NCI-H524 (cell line): ENCODE measurements around the gene THAP2.
A peak's percentile ranks its signal among the peaks of the same experiment; 100 is the strongest.

Experiments
- DNase-seq, 2 experiments: peaks; one replicate each; lab custom pipeline; 2025; lab: John Stamatoyannopoulos, UW

THAP2 gene

GRCh38 chr12:71703206-71703605 lies 39.1 kb downstream of the THAP2 start:
- DNase-seq, result peak in 1 of 2 experiments; percentile 8

DNA sequence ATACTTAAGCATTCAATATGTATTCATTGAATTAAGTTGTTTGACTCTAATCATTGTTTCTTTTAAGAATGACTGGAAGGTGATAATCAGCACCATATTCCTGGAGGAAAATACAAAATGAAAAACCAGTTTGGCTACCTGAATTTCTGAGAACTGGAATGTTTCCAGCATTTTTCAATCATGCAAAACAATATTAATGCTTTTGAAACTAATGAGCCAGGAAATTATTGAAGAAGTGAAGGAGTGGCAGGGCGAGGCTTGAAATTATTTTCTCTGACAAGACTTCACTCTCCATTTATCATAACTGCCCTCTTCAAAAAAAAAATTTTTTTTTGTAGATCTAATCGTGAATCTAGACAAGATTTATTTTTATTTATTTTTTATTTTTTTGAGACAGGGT lies 40.8 kb downstream of the THAP2 start:
- no peak for DNase-seq

DNA sequence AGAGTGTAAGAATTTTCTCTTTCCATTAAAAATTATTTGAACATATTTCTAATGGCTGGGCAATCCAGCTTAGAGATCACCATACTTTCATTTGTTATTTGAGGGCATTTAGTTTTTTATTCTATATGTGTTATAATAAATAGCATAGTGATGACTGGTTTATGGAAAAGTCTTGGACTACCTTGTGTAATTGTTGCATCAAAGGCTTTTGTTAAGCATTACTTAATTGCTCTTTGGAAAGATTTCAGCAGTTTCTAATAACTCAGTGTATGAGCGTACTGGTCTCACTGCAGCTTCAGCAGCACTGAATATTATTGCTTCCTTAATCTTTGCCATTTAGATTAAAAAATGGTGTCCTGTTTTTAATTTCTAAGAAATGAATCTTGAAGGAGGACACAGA lies 44.6 kb downstream of the THAP2 start:
- no peak for DNase-seq

DNA sequence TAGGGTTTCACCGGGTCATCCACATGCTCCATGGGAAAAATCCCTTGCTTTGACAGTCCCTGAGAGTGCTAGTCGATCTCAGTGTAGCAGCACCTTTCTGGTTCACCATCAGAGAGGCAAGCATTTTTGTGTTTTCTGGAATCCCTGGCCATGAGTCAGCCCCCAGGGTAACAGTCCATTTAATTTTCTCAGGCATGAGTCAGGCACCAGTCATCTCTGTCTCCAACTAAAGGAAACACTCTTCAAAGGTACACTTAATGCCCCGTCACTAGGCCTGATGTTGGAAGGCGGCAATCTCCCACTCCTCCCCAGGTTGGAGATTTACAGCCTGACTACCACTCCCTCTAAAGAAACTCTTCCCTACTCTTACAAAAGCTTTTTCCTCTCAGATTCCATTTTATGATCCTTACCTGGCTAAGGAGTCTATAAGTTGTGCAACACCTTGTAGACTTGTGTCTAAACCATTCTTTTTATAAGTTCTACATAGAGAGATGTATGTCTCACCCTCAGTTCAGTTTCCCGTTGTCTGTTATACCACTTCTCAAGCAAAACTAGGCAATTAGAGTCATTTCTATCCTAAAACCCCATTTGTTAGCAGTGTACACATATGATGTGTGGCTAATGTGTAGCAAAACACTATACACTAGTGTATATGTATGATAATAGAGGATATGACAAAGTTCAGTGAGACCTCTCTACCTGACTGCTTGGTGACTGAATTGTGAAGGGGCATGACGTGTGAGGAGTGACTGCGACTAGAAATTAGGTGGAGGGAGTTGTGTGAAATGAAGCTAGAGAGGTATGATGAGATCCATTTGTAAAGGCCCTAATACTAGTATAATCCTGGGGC lies 46.4 kb downstream of the THAP2 start:
- DNase-seq, result no peak

GRCh38 chr12:71718611-71719010 lies 54.5 kb downstream of the THAP2 start:
- DNase-seq, result no peak

DNA sequence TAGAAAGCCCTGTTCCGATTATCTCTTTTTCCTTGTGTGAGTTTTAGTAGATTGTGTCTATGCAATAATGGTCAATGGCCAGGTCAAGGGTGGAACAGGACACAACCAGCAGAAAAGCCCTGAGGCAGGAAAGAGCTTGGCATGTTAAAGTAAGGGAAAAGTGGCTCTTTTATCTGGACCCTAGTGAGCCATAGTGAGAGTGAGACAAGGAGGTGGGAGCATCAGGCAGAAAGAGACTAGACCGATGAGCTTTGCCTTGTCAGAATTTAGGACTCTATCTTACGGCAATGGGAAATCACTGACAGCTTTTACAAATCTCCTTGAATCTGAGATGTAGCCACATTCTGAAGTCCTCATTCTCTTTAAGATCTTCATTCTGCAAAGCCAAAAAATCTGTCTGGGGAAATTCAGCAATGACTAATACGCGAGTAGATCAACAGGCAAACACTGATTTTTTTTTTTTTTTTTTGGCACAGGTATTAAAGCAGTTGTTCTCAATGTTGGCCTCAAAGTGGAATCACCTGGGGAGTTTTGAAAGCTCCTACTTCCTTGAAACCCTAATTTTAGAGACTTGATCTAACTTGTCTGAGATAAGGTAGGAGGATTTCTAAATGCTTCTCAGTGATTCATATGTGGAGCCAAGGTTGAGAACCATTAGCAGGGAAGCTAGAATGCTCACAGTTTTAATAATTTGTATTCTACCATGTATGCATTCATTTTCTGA lies 55.7 kb downstream of the THAP2 start:
- DNase-seq, result no peak

DNA sequence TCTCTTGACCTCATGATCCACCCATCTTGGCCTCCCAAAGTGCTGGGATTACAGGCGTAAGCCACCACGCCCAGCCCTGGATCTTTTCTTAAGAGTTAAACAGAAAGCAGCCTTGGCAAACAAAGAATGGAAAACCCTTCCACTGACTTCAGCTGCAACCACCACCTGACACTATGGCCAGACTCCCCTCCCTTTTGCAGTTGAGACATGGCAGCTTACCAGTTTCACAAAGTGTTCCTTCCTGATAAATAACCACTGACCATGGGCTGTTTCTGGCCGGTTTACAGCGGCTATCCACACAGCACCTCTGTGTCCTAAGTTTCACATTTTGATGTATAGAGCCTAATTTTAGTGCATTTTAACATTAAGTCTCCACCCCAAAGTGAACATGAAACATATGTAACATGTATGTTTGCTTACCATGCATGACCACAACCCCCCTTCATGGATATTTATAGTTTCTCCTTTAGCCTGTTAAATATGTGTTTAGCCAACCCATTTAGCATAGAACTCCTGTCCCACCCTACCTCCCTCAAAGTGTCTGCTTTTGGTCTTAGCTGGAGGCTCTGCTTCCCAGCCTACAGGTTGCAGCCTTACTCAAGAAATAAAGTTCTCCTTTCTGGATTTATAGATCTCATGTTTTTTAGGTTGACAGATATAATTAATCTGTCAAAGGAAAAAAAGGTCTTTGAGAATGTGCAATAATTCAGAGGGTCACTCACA lies 57.8 kb downstream of the THAP2 start:
- DNase-seq, result no peak

- no peak for DNase-seq
These were observed 60.9 kb downstream of the THAP2 start for GRCh38 chr12:71725011-71725410.

DNA sequence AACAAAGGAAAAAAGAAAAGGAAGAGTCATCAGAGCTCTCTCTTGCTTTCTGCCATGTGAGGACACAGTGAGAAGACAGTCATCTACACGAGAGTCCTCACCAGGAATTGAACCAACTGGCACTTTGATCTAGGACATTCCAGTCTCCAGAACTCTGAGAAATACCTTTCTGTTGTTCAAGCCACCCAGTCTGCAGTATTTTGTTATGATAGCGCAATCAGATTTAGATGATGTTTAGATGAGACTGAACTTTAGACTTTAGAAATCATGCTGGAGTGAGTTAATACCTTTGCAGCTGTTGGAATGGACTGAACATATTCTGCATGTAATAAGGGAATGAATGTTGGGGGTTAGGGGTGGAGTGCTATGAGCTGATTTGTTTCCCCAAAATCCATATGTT lies 62.4 kb downstream of the THAP2 start:
- no peak for DNase-seq

DNA sequence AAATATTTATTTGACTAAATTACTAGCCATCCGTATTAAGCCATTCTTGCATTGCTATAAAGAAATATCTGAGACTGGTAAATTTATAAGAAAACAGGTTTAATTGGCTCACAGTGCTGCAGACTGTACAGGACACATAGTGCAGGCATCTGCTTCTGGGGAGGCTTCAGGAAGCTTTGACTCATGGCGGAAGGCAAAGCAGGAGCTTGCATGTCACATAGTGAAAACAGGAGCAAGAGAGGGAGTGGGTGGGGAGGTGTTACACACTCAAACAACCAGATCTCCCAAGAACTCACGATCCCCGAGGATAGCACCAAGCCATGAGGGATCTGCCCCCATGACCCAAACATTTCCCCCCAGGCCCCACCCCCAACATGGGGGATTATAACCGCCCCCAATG lies 63.9 kb downstream of the THAP2 start:
- no peak for DNase-seq
